Calu3 (cell line): Measurements from ENCODE around the gene IPO9. TPM values are rescaled to one million over a fixed set of nuclear protein-coding genes. Genes with fewer than 3 reads are reported as not detected.

Experiments used
- BruUV-seq: library from RNA; stranded (reverse); fragments of 400-500 nt; replicated peaks from 2 replicates; lab custom pipeline; 2021; lab: Mats Ljungman, UMichigan
- CTCF ChIA-PET: fragments of 300-600 bp; sonication (Branson Sonifier 250); formaldehyde crosslinking; loops from one replicate; lab custom pipeline; 2022; ENCODE audit warnings: antibody characterized with exemption; lab: Charles Lee
- DNase-seq: peaks from one replicate; pipeline ENCODE4 v3.0.0; 2022
- H3K27ac Mint-ChIP-seq: one replicate; pipeline ENCODE4 v1.8.0; 2022; ENCODE audit warnings: mixed read lengths; ENCODE audit not compliant: unreplicated experiment
- H3K27me3 Mint-ChIP-seq: one replicate; pipeline ENCODE4 v1.8.0; 2022; ENCODE audit warnings: mixed read lengths; ENCODE audit not compliant: unreplicated experiment
- H3K36me3 Mint-ChIP-seq: one replicate; pipeline ENCODE4 v1.8.0; 2022; ENCODE audit warnings: mild to moderate bottlenecking, moderate library complexity, mixed read lengths; ENCODE audit not compliant: insufficient read depth, unreplicated experiment
- H3K4me1 Mint-ChIP-seq: one replicate; pipeline ENCODE4 v1.8.0; 2022; ENCODE audit warnings: mild to moderate bottlenecking, low read depth, mixed read lengths; ENCODE audit not compliant: unreplicated experiment
- H3K4me3 Mint-ChIP-seq: one replicate; pipeline ENCODE4 v1.8.0; 2022; ENCODE audit warnings: mild to moderate bottlenecking, low read depth, moderate library complexity, mixed read lengths; ENCODE audit not compliant: unreplicated experiment
- H3K9me3 Mint-ChIP-seq: one replicate; pipeline ENCODE4 v1.8.0; 2022; ENCODE audit warnings: low read depth, mixed read lengths; ENCODE audit not compliant: unreplicated experiment
- intact Hi-C: fragments of 100-400 bp; cut with micrococcal nuclease; formaldehyde crosslinking; loops from one replicate; pipeline ENCODE4 v1.10.0; 2022; ENCODE audit not compliant: unreplicated experiment
- total RNA-seq: library from RNA; stranded (reverse); gene quantifications from 2 replicates; pipeline ENCODE4 v1.2.3, GENCODE V29; 2022
- TF ChIP-seq, protein P1 (sequence below): fragments of 200-600 bp; IDR thresholded peaks from one replicate; pipeline ENCODE4 v1.8.0; 2022; ENCODE audit warnings: antibody characterized with exemption; ENCODE audit not compliant: unreplicated experiment

IPO9 gene
- total RNA-seq, 1 experiment from 2014 or later, result 98.8 TPM

- Mint-ChIP-seq H3K27ac (no peak overlapping the region), H3K9me3 (no peaks in the 10 kb centered on the region)
Observed at GRCh38 chr1:201795066-201795465, 33.9 kb upstream of the IPO9 start.

DNA sequence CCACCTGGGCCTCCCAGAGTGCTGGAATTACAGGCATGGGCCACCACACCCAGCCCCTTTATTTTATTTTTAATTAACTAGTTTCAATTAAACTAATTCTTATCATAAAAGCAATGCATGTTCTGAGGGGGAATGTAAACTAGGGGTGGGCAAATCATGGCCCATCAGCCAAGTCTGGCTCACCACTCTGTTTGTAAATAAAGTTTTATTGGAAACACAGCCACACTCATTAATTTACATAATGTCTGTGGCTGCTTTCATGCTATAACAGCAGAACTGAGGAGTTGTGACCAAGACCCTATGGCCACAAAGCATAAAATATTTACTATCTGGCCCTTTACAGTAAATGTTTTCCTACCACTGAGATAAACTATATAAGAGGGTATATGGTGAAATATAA is 28.7 kb upstream of the IPO9 start:
- Mint-ChIP-seq H3K27me3 (no peaks in the 10 kb centered on the region), H3K9me3 (no peaks in the 10 kb centered on the region), H3K4me3 (no peak overlapping the region), H3K4me1 (no peaks in the 10 kb centered on the region), H3K36me3 (peaks cover 6% of the 10 kb centered on the region), H3K27ac (no peak overlapping the region)
- CTCF ChIA-PET, result no interaction called here
- DNase-seq, result no peak
- BruUV-seq, result no TSS peak
- intact Hi-C loops, result no loop called here
- TF ChIP-seq, protein P1, sequence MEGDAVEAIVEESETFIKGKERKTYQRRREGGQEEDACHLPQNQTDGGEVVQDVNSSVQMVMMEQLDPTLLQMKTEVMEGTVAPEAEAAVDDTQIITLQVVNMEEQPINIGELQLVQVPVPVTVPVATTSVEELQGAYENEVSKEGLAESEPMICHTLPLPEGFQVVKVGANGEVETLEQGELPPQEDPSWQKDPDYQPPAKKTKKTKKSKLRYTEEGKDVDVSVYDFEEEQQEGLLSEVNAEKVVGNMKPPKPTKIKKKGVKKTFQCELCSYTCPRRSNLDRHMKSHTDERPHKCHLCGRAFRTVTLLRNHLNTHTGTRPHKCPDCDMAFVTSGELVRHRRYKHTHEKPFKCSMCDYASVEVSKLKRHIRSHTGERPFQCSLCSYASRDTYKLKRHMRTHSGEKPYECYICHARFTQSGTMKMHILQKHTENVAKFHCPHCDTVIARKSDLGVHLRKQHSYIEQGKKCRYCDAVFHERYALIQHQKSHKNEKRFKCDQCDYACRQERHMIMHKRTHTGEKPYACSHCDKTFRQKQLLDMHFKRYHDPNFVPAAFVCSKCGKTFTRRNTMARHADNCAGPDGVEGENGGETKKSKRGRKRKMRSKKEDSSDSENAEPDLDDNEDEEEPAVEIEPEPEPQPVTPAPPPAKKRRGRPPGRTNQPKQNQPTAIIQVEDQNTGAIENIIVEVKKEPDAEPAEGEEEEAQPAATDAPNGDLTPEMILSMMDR, result no peak

More at GRCh38 chr1:201795066-201795465, 33.9 kb upstream of the IPO9 start:
- Mint-ChIP-seq H3K4me3 (no peak overlapping the region), H3K27me3 (no peaks in the 10 kb centered on the region), H3K4me1 (peaks cover 7% of the 10 kb centered on the region), H3K36me3 (no peaks in the 10 kb centered on the region)
- DNase-seq, result no peak
- intact Hi-C loops, result no loop called here
- CTCF ChIA-PET, result interaction anchor here (0.6 to 6.5 kb wide), 8 partner anchors 16 to 315 kb away, joined by 3 to 140 read pairs (median 5); no protein-coding TSS in a partner anchor
- TF ChIP-seq, protein P1, result no peak
- BruUV-seq, result no TSS peak

DNA sequence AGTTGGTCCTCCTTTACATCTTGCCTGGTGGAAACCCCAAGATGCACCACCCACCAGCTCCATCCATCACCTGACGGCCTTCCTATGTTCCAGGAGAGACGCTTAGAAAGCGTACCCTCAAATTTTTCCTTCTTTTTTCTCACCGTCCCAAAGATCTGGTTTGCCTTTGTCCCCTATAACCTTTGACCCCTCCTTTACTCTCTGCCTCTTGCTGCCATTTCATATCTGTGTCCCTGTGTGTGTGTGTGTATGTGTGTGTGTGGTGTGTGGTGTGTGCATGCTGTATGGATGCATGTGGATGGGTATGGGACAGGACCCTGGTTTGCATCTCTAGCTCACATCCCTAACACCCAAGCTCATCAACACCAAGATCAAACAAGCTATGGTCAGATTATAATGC is 22.2 kb upstream of the IPO9 start:
- Mint-ChIP-seq H3K27ac (no peak overlapping the region), H3K9me3 (no peaks in the 10 kb centered on the region), H3K36me3 (peaks cover 6% of the 10 kb centered on the region), H3K4me3 (no peak overlapping the region), H3K4me1 (no peaks in the 10 kb centered on the region), H3K27me3 (no peaks in the 10 kb centered on the region)
- CTCF ChIA-PET, result no interaction called here
- intact Hi-C loops, result no loop called here
- TF ChIP-seq, protein P1, result no peak
- no TSS peak for BruUV-seq
- DNase-seq, result no peak

GRCh38 chr1:201807958-201808632 is 20.9 kb upstream of the IPO9 start:
- intact Hi-C loops, result no loop called here
- H3K36me3 Mint-ChIP-seq, result peaks cover 6% of the 10 kb centered on the region
- H3K4me3 Mint-ChIP-seq, result no peak overlapping the region
- no peak overlapping the region for H3K27ac Mint-ChIP-seq
- TF ChIP-seq, protein P1, result no peak
- BruUV-seq, result no TSS peak
- no peaks in the 10 kb centered on the region for H3K9me3 Mint-ChIP-seq
- no peaks in the 10 kb centered on the region for H3K4me1 Mint-ChIP-seq
- CTCF ChIA-PET, result interaction anchor here (1.1 kb wide), 1 partner anchor 15 kb away, joined by 3 read pairs; no protein-coding TSS in a partner anchor
- H3K27me3 Mint-ChIP-seq, result no peaks in the 10 kb centered on the region
- DNase-seq, result no peak
